ENCODE measurements around the gene BRD9. TPM values are rescaled to one million over a fixed set of nuclear protein-coding genes. Genes with fewer than 3 reads are reported as not detected.

The BRD9 gene
- total RNA-seq, 1 donor from 2014 or later: 47.4 TPM

- intact Hi-C loops (cut with DNase I): no loop called here
- DNase-seq (ENCODE audit: extremely low spot score in 2 of 2): no peak
- no peak for TF ChIP-seq POLR2AphosphoS5 (IDR thresholded peaks at IDR 0.05; ENCODE audit: insufficient read depth in 1 of 2, low read depth in 1 of 2)
- no peak for TF ChIP-seq CTCF (IDR thresholded peaks at IDR 0.05)
- TF ChIP-seq POLR2A (IDR thresholded peaks at IDR 0.05): no peak
- H3K9me3 ChIP-seq: no peaks in the 10 kb centered on the region
- H3K27ac ChIP-seq: no peak overlapping the region
- no peak overlapping the region for H3K4me3 ChIP-seq
- H3K36me3 ChIP-seq: peaks cover 6 to 75% of the 10 kb centered on the region in 2 donors
- H3K27me3 ChIP-seq: no peaks in the 10 kb centered on the region
- no peaks in the 10 kb centered on the region for H3K4me1 ChIP-seq
Observed at GRCh38 chr5:873328-873727, 19.3 kb downstream of the BRD9 start.

- Histone ChIP-seq H3K9me3 (no peaks in the 10 kb centered on the region), H3K36me3 (peaks cover 6 to 75% of the 10 kb centered on the region in 2 donors), H3K27me3 (no peaks in the 10 kb centered on the region), H3K4me1 (no peaks in the 10 kb centered on the region), H3K4me3 (no peak overlapping the region), H3K27ac (no peak overlapping the region)
- intact Hi-C loops (cut with DNase I): no loop called here
- no peak for TF ChIP-seq POLR2A (IDR thresholded peaks at IDR 0.05)
- DNase-seq (ENCODE audit: extremely low spot score in 2 of 2): no peak
Observed at GRCh38 chr5:872301-872700, 20.3 kb downstream of the BRD9 start.

GRCh38 chr5:871596-872298 lies 20.9 kb downstream of the BRD9 start:
- H3K27ac ChIP-seq: no peak overlapping the region
- intact Hi-C loops (cut with DNase I): no loop called here
- H3K4me1 ChIP-seq: no peaks in the 10 kb centered on the region
- DNase-seq (ENCODE audit: extremely low spot score in 2 of 2): no peak
- H3K36me3 ChIP-seq: peaks cover 6 to 75% of the 10 kb centered on the region in 2 donors
- no peaks in the 10 kb centered on the region for H3K27me3 ChIP-seq
- TF ChIP-seq CTCF (IDR thresholded peaks at IDR 0.05): no peak
- TF ChIP-seq POLR2A (IDR thresholded peaks at IDR 0.05): no peak
- TF ChIP-seq POLR2AphosphoS5 (IDR thresholded peaks at IDR 0.05; ENCODE audit: insufficient read depth in 1 of 2, low read depth in 1 of 2): no peak
- no peak overlapping the region for H3K4me3 ChIP-seq
- no peaks in the 10 kb centered on the region for H3K9me3 ChIP-seq

GRCh38 chr5:870956-871355 lies 21.6 kb downstream of the BRD9 start:
- no peaks in the 10 kb centered on the region for H3K27me3 ChIP-seq
- H3K36me3 ChIP-seq: peaks cover 6 to 72% of the 10 kb centered on the region in 2 donors
- TF ChIP-seq POLR2AphosphoS5 (IDR thresholded peaks at IDR 0.05; ENCODE audit: insufficient read depth in 1 of 2, low read depth in 1 of 2) (no peak), CTCF (IDR thresholded peaks at IDR 0.05) (no peak), POLR2A (IDR thresholded peaks at IDR 0.05) (no peak)
- no peaks in the 10 kb centered on the region for H3K9me3 ChIP-seq
- no peak overlapping the region for H3K4me3 ChIP-seq
- no peak overlapping the region for H3K27ac ChIP-seq
- intact Hi-C loops (cut with DNase I): no loop called here
- no peak for DNase-seq (ENCODE audit: extremely low spot score in 2 of 2)
- H3K4me1 ChIP-seq: no peaks in the 10 kb centered on the region

- H3K4me3 ChIP-seq: no peak overlapping the region
- TF ChIP-seq POLR2A (IDR thresholded peaks at IDR 0.05) (no peak), POLR2AphosphoS5 (IDR thresholded peaks at IDR 0.05; ENCODE audit: insufficient read depth in 1 of 2, low read depth in 1 of 2) (no peak)
- H3K36me3 ChIP-seq: peaks cover 6 to 71% of the 10 kb centered on the region in 2 donors
- peaks cover 21% of the 10 kb centered on the region for H3K4me1 ChIP-seq
- intact Hi-C loops (cut with DNase I): no loop called here
- DNase-seq (ENCODE audit: extremely low spot score in 2 of 2): no peak
- H3K27ac ChIP-seq: no peak overlapping the region
- no peaks in the 10 kb centered on the region for H3K9me3 ChIP-seq
- no peaks in the 10 kb centered on the region for H3K27me3 ChIP-seq
Observed at GRCh38 chr5:868428-869135, 24.0 kb downstream of the BRD9 start.

Measured in vagina (tissue), 2 donors.